Fibroblast of villous mesenchyme (primary cell): ENCODE measurements around the gene ENPEP. TPM values are rescaled to one million over a fixed set of nuclear protein-coding genes. Genes with fewer than 3 reads are reported as not detected.

Source experiments
- DNase-seq: peaks from one replicate; pipeline ENCODE4 v3.0.0-alpha.2; 2010; ENCODE audit warnings: low read depth
- H3K4me3 ChIP-seq: 2 replicates; pipeline ENCODE4 v1.5.1; 2011; ENCODE audit warnings: low read depth, mild to moderate bottlenecking, low read length
- CTCF ChIP-seq: IDR thresholded peaks from 2 replicates; pipeline ENCODE4 v1.5.1; 2012; ENCODE audit warnings: low read depth, mild to moderate bottlenecking, low read length; ENCODE audit not compliant: insufficient read depth
- total RNA-seq: library from RNA; depleted of rRNA; stranded (reverse); fragments of >200 nt; gene quantifications from 2 replicates; pipeline ENCODE4 v1.2.3, GENCODE V29; 2012

The ENPEP gene
- total RNA-seq, 1 donor: 0.43 TPM

DNA sequence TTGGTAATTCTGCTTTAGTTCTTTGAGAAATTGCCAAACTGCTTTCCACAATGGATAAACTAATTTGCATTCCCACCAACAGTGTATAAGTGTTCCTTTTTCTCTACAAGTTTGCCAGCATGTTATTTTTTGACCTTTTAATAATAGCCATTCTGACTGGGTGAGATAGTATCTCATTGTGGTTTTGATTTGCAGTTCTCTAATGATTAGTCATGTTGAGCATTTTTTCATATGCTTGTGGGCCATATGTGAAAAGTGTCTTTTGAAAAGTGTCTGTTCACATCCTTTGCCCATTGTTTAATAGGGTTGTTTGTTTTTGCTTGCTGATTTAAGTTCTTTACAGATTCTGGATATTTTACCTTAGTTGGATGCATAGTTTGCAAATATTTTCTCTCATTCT, 25.9 kb downstream of the ENPEP start:
- no peak for DNase-seq
- no peak for TF ChIP-seq CTCF

DNA sequence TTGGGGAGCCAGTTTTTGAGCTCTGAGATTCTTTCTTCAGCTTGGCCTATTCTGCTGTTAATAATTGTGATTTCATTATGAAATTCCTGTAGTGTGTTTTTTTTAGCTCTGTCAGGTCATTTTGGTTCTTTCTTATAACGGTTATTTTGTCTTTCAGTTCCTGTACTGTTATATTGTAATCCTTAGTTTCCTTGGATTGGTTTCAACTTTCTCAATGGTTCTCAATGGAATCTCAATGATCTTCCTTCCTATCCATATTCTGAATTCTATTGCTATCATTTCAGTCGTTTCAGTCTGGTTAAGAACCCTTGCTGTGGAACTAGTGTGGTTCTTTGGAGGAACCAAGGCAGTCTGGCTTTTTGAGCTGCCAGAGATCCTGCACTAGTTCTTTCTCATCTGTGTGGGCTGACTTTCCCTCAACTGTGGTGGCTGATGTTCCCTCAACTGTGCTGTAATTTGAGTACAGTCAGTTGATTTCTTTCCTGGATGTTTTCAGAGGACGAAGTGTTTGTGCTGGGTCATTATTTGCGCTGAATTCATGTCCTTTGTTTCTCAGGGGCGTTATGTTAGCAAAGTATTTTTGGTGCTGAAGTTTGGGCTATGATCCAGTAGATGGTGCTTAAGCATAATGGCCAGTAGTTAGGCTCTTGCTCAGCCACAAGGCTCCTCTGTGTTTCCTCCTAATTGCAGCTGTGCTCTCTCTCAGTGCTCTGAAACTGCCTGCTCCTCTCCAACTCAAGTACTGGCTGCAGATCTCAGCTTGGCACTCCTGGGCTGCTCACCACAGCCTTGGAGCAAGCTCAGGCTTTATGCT, 27.5 kb downstream of the ENPEP start:
- peak; percentile 33 for DNase-seq
- no peak overlapping the region for H3K4me3 ChIP-seq
- TF ChIP-seq CTCF: no peak

More for the DNA sequence above, 25.9 kb downstream of the ENPEP start:
- no peak overlapping the region for H3K4me3 ChIP-seq

GRCh38 chr4:110504084-110504435, 28.1 kb downstream of the ENPEP start:
- no peak overlapping the region for H3K4me3 ChIP-seq
- DNase-seq: no peak
- TF ChIP-seq CTCF: no peak

DNA sequence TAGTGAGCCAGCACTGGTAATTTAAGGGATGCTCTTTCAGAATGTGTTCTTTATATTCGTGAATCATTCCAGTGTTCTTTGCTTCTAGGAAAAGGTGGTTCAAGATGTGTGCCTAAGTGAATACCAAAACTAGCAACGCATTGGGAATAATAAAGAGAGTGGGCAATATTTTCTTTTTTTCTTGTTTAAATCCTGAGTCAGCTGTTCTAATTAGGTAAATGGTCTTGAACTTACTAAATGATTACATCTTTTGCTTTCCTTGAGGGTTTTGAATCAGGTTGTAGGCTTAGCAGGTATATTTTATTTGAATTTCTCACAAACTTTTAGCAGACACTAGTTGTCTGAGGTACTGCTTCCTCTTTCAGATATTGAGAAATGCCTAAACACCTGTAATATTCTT, 29.5 kb downstream of the ENPEP start:
- TF ChIP-seq CTCF: no peak
- H3K4me3 ChIP-seq: no peak overlapping the region
- DNase-seq: no peak

GRCh38 chr4:110508827-110509710, 33.1 kb downstream of the ENPEP start:
- TF ChIP-seq CTCF: peak; percentile 55
- DNase-seq: peak; percentile 45

GRCh38 chr4:110510277-110510676, 34.3 kb downstream of the ENPEP start:
- no peak for DNase-seq
- no peak for TF ChIP-seq CTCF

More at GRCh38 chr4:110508827-110509710, 33.1 kb downstream of the ENPEP start:
- no peak overlapping the region for H3K4me3 ChIP-seq

More at GRCh38 chr4:110510277-110510676, 34.3 kb downstream of the ENPEP start:
- H3K4me3 ChIP-seq: no peak overlapping the region
